ENCODE data around the gene MRPL23. TPM values are rescaled to one million over a fixed set of nuclear protein-coding genes. Genes with fewer than 3 reads are reported as not detected.
A peak's percentile ranks its signal among the peaks of the same experiment; 100 is the strongest.

Gene MRPL23
- total RNA-seq, 1 donor from 2014 or later = 59.2 TPM

GRCh38 chr11:1963864-1964263, 16.7 kb downstream of the MRPL23 start:
- H3K4me3 ChIP-seq = no peak overlapping the region
- H3K4me1 ChIP-seq = no peaks in the 10 kb centered on the region
- no peak overlapping the region for H3K27ac ChIP-seq
- no peaks in the 10 kb centered on the region for H3K36me3 ChIP-seq
- TF ChIP-seq CTCF (IDR thresholded peaks at IDR 0.05) = no peak
- DNase-seq (peak; percentile 17), ATAC-seq (no peak)
- intact Hi-C loops (cut with DNase I) = no loop called here
- H3K9me3 ChIP-seq = no peaks in the 10 kb centered on the region
- no peaks in the 10 kb centered on the region for H3K27me3 ChIP-seq (ENCODE audit: low read depth)

GRCh38 chr11:1964348-1964747, 17.2 kb downstream of the MRPL23 start:
- peak; percentile 55 to 75 for ATAC-seq
- intact Hi-C loops (cut with DNase I) = no loop called here

GRCh38 chr11:1964955-1965354, 17.8 kb downstream of the MRPL23 start:
- ATAC-seq (no peak), DNase-seq (no peak)
- Histone ChIP-seq H3K9me3 (no peaks in the 10 kb centered on the region), H3K27me3 (ENCODE audit: low read depth) (no peaks in the 10 kb centered on the region), H3K36me3 (no peaks in the 10 kb centered on the region), H3K4me3 (no peak overlapping the region), H3K4me1 (no peaks in the 10 kb centered on the region), H3K27ac (no peak overlapping the region)
- no peak for TF ChIP-seq CTCF (IDR thresholded peaks at IDR 0.05)
- intact Hi-C loops (cut with DNase I) = no loop called here

More at GRCh38 chr11:1964348-1964747, 17.2 kb downstream of the MRPL23 start:
- no peak for DNase-seq
- H3K27ac ChIP-seq = no peak overlapping the region
- no peak for TF ChIP-seq CTCF (IDR thresholded peaks at IDR 0.05)
- no peaks in the 10 kb centered on the region for H3K27me3 ChIP-seq (ENCODE audit: low read depth)
- H3K9me3 ChIP-seq = no peaks in the 10 kb centered on the region
- H3K36me3 ChIP-seq = no peaks in the 10 kb centered on the region
- no peaks in the 10 kb centered on the region for H3K4me1 ChIP-seq
- H3K4me3 ChIP-seq = no peak overlapping the region

GRCh38 chr11:1966531-1966930, 19.4 kb downstream of the MRPL23 start:
- no peaks in the 10 kb centered on the region for H3K4me1 ChIP-seq
- H3K27me3 ChIP-seq (ENCODE audit: low read depth) = no peaks in the 10 kb centered on the region
- H3K4me3 ChIP-seq = no peak overlapping the region
- TF ChIP-seq CTCF (IDR thresholded peaks at IDR 0.05) = no peak
- peak; percentile 24 for DNase-seq
- H3K27ac ChIP-seq = no peak overlapping the region
- no peak for ATAC-seq
- intact Hi-C loops (cut with DNase I) = no loop called here
- no peaks in the 10 kb centered on the region for H3K9me3 ChIP-seq
- H3K36me3 ChIP-seq = no peaks in the 10 kb centered on the region

GRCh38 chr11:1967641-1968225, 20.6 kb downstream of the MRPL23 start:
- H3K4me1 ChIP-seq = no peaks in the 10 kb centered on the region
- no peak overlapping the region for H3K4me3 ChIP-seq
- no peak for DNase-seq
- no peaks in the 10 kb centered on the region for H3K36me3 ChIP-seq
- no peak for ATAC-seq
- intact Hi-C loops (cut with DNase I) = no loop called here
- no peak for TF ChIP-seq CTCF (IDR thresholded peaks at IDR 0.05)
- no peak overlapping the region for H3K27ac ChIP-seq
- H3K27me3 ChIP-seq (ENCODE audit: low read depth) = no peaks in the 10 kb centered on the region
- H3K9me3 ChIP-seq = no peaks in the 10 kb centered on the region

Data from lower lobe of right lung (tissue), 2 donors.